NOMO-1 treated with DMSO at 0.1 percent for 48 hours (cell line): ENCODE data around the gene FDX2.

Source experiments
- DNase-seq: peaks from one replicate; lab custom pipeline; 2025; ENCODE audit not compliant: unreplicated experiment; lab: John Stamatoyannopoulos, UW

The FDX2 gene

GRCh38 chr19:10306327-10306726 is 9.5 kb downstream of the FDX2 start:
- no peak for DNase-seq

- peak; percentile 18 for DNase-seq
Observed at GRCh38 chr19:10305139-10305806, 10.5 kb downstream of the FDX2 start.

GRCh38 chr19:10299545-10300458 is 16.0 kb downstream of the FDX2 start:
- peak; percentile 28 for DNase-seq

- DNase-seq, result no peak
Observed at GRCh38 chr19:10295847-10296591, 19.8 kb downstream of the FDX2 start.

GRCh38 chr19:10295305-10295846 is 20.4 kb downstream of the FDX2 start:
- peak; percentile 52 for DNase-seq

- DNase-seq, result no peak
Observed at GRCh38 chr19:10294368-10294697, 21.5 kb downstream of the FDX2 start.

- no peak for DNase-seq
Observed at GRCh38 chr19:10293637-10294367, 22.0 kb downstream of the FDX2 start.

- DNase-seq, result no peak
Observed at GRCh38 chr19:10292789-10293636, 22.8 kb downstream of the FDX2 start.

GRCh38 chr19:10292206-10292788 is 23.5 kb downstream of the FDX2 start:
- peak; percentile 30 for DNase-seq

GRCh38 chr19:10291554-10292205 is 24.1 kb downstream of the FDX2 start:
- no peak for DNase-seq

GRCh38 chr19:10290876-10291553 is 24.8 kb downstream of the FDX2 start:
- DNase-seq, result peak; percentile 28

- no peak for DNase-seq
Observed at GRCh38 chr19:10290357-10290875, 25.4 kb downstream of the FDX2 start.

- DNase-seq, result no peak
Observed at GRCh38 chr19:10289836-10290356, 25.9 kb downstream of the FDX2 start, which contains the start of gene ICAM5. Gene ICAM5 (plus strand): TSS chr19:10289952. CDS start chr19:10290044, 92 bp downstream.

GRCh38 chr19:10289167-10289835 is 26.5 kb downstream of the FDX2 start:
- peak; percentile 21 for DNase-seq

GRCh38 chr19:10288662-10289166 is 27.1 kb downstream of the FDX2 start:
- DNase-seq, result no peak

GRCh38 chr19:10286803-10287737 is 28.7 kb downstream of the FDX2 start, which contains the start of gene ICAM4:
Gene ICAM4 (plus strand): TSS chr19:10286955. CDS start chr19:10287013, 58 bp downstream.
- DNase-seq, result peak; percentile 60
